B cell (primary cell): ENCODE data around the gene TOP3B. TPM values are rescaled to one million over a fixed set of nuclear protein-coding genes. Genes with fewer than 3 reads are reported as not detected.

Experiments
- ATAC-seq: fragments of 200-7000 bp; cut with Tn5 transposase; one replicate; pipeline ENCODE4 v1.10.0; 2021; ENCODE audit warnings: low read depth, mild to moderate bottlenecking, moderate number of reproducible peaks, moderate library complexity
- CTCF ChIA-PET: fragments of 350-600 bp; sonication (Branson Sonifier 250); formaldehyde crosslinking; loops from one replicate; lab custom pipeline; 2021; ENCODE audit warnings: antibody characterized with exemption, inconsistent platforms; lab: Charles Lee
- POLR2A ChIA-PET: fragments of 350-600 bp; sonication (Branson Sonifier 250); formaldehyde crosslinking; loops from one replicate; lab custom pipeline; 2021; ENCODE audit warnings: antibody characterized with exemption; lab: Charles Lee
- DNase-seq: peaks from one replicate; pipeline ENCODE4 v3.0.0; 2013
- H2AFZ ChIP-seq: 2 replicates; pipeline ENCODE4 v1.6.1; 2012; ENCODE audit warnings: mild to moderate bottlenecking, low read depth, low read length; ENCODE audit not compliant: insufficient read depth, poor library complexity, severe bottlenecking
- H3K27ac ChIP-seq, 2 donors: 1 replicate in 1 of 2; 2 replicates in 1 of 2; pipeline ENCODE4 v1.5.1; 2012 to 2013; ENCODE audit warnings: low read length in 2 of 2, mild to moderate bottlenecking in 2 of 2, moderate library complexity in 1 of 2
- H3K27me3 ChIP-seq, 4 experiments: fragments of 200-600 bp in 1 of 4; sonication (generic) in 1 of 4; replicated peaks in 1 of 4; 1 replicate in 2 of 4; 2 replicates in 2 of 4; pipeline versions ENCODE4 v1.6.1 to v1.7.0; 2013 to 2016; ENCODE audit warnings: low read length in 3 of 4, mild to moderate bottlenecking in 2 of 4, mixed read lengths in 1 of 4, moderate library complexity in 1 of 4; ENCODE audit not compliant: insufficient read depth in 4 of 4, control insufficient read depth in 3 of 4; ENCODE audit errors: control extremely low read depth in 1 of 4
- H3K36me3 ChIP-seq, 2 experiments: replicated peaks in 1 of 2; 1 replicate in 1 of 2; 2 replicates in 1 of 2; pipeline versions ENCODE4 v1.6.1 to v1.7.1; 2013; ENCODE audit warnings: low read length in 1 of 2; ENCODE audit not compliant: insufficient read depth in 2 of 2, control insufficient read depth in 1 of 2; ENCODE audit errors: control extremely low read depth in 1 of 2, extremely low read depth in 1 of 2
- H3K4me1 ChIP-seq, 2 donors: fragments of 200-600 bp in 1 of 2; sonication (generic) in 1 of 2; 1 replicate in 1 of 2; 2 replicates in 1 of 2; pipeline versions ENCODE4 v1.5.1 to v1.6.1; 2013 to 2017; ENCODE audit warnings: low read length in 2 of 2; ENCODE audit not compliant: control insufficient read depth in 2 of 2, insufficient read depth in 2 of 2
- H3K4me2 ChIP-seq: replicated peaks from 2 replicates; pipeline ENCODE3; 2012; ENCODE audit warnings: mild to moderate bottlenecking, low read depth, low read length; ENCODE audit not compliant: poor library complexity, severe bottlenecking
- H3K4me3 ChIP-seq, 5 experiments: fragments of 200-600 bp in 1 of 5; sonication (generic) in 1 of 5; 1 replicate in 3 of 5; 2 replicates in 2 of 5; pipeline versions ENCODE4 v1.5.1 to v1.7.0; 2011 to 2016; ENCODE audit warnings: low read length in 4 of 5, mild to moderate bottlenecking in 4 of 5, low read depth in 2 of 5, control low read depth in 1 of 5, moderate library complexity in 1 of 5; ENCODE audit not compliant: insufficient read depth in 1 of 5; ENCODE audit errors: control extremely low read depth in 1 of 5, extremely low read depth in 1 of 5
- H3K79me2 ChIP-seq: fragments of 200-600 bp; sonication (generic); one replicate; pipeline ENCODE4 v1.6.0; 2016; ENCODE audit warnings: low read length; ENCODE audit not compliant: control insufficient read depth, insufficient read depth
- H3K9ac ChIP-seq: fragments of 200-600 bp; sonication (generic); 2 replicates; pipeline ENCODE4 v1.6.1; 2017; ENCODE audit warnings: mild to moderate bottlenecking, low read length, moderate library complexity
- H3K9me3 ChIP-seq, 3 donors: one replicate each; pipeline versions ENCODE4 v1.6.1 to v1.7.1; 2013; ENCODE audit warnings: low read length in 2 of 3; ENCODE audit not compliant: control insufficient read depth in 2 of 3, insufficient read depth in 1 of 3; ENCODE audit errors: control extremely low read depth in 1 of 3
- H4K20me1 ChIP-seq: 2 replicates; pipeline ENCODE4 v1.6.0; 2012; ENCODE audit warnings: mild to moderate bottlenecking, low read length; ENCODE audit not compliant: insufficient read depth, control insufficient read depth, poor library complexity, severe bottlenecking
- H3K27ac Mint-ChIP-seq: one replicate; pipeline ENCODE4 v1.8.0; 2021; ENCODE audit warnings: mixed read lengths
- H3K27me3 Mint-ChIP-seq: one replicate; pipeline ENCODE4 v1.8.0; 2021; ENCODE audit warnings: mixed read lengths
- H3K4me1 Mint-ChIP-seq: one replicate; pipeline ENCODE4 v1.8.0; 2021; ENCODE audit warnings: mixed read lengths
- H3K4me3 Mint-ChIP-seq: one replicate; pipeline ENCODE4 v1.8.0; 2021; ENCODE audit warnings: mixed read lengths
- H3K9me3 Mint-ChIP-seq: one replicate; pipeline ENCODE4 v1.8.0; 2022; ENCODE audit warnings: mixed read lengths; ENCODE audit not compliant: insufficient read depth
- CTCF ChIP-seq: fragments of 200-600 bp; IDR thresholded peaks from one replicate; pipeline ENCODE4 v1.8.0; 2022; ENCODE audit warnings: antibody characterized with exemption, mild to moderate bottlenecking
- EZH2 ChIP-seq: IDR thresholded peaks from 2 replicates; pipeline ENCODE4 v1.6.1; 2012; ENCODE audit warnings: borderline replicate concordance, low read depth, mild to moderate bottlenecking, moderate library complexity, low read length; ENCODE audit not compliant: insufficient read depth, poor library complexity, severe bottlenecking
- WGBS: methylation state at CpG from one replicate; pipeline ENCODE4 v1.1.5; 2013; ENCODE audit warnings: missing lambda C conversion rate; ENCODE audit not compliant: insufficient coverage; 5-methylcytosine and 5-hydroxymethylcytosine counted together
- intact Hi-C: fragments of 100-400 bp; cut with micrococcal nuclease; formaldehyde crosslinking; loops from one replicate; pipeline ENCODE4 v1.10.0; 2022
- polyA plus RNA-seq: library from polyadenylated mRNA; depleted of rRNA; stranded (reverse); fragments of >200 nt; gene quantifications from 2 replicates; pipeline ENCODE4 v1.2.3, GENCODE V29; 2012
- total RNA-seq, 2 donors: library from RNA; stranded (reverse); fragments of 120-200 nt in 1 of 2; gene quantifications; 1 replicate in 1 of 2; 2 replicates in 1 of 2; pipeline versions ENCODE4 v1.2.3 to v1.2.4, GENCODE V29; 2013 to 2022

Gene TOP3B
- total and polyA plus RNA-seq, 2 donors (not counting 1 experiment from before 2014, with no cell fraction given): 77.1 to 105 TPM

DNA sequence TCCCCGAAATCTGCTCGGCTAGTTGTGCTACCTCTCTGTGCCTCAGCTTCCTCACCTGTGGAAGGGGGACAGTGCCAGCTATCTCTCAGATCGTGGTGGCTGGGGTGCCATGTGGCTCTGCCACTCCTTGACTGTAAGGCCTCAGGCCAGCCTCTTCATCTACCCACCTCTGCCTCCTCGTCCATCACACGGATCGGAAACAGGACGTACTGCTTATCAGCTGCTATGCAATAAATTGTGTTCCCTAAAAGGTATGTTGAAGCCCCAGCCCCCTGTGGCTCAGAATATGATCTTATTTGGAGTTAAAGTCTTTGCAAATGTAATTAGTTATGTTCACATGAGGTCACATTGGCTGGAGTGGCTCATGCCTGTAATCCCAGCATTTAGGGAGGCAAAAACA lies 37.7 kb downstream of the TOP3B start:
- H3K36me3 ChIP-seq: peaks cover 0 to 17% of the 10 kb centered on the region in 2 experiments
- intact Hi-C loops: no loop called here
- H3K9me3 Mint-ChIP-seq: no peaks in the 10 kb centered on the region
- H3K4me2 ChIP-seq: no peak overlapping the region
- H3K27me3 Mint-ChIP-seq: no peaks in the 10 kb centered on the region
- no peak overlapping the region for H3K9ac ChIP-seq
- DNase-seq: no peak
- no peaks in the 10 kb centered on the region for H3K9me3 ChIP-seq
- H4K20me1 ChIP-seq: peaks cover 7% of the 10 kb centered on the region
- TF ChIP-seq CTCF (no peak), EZH2 (no peak)
- peaks cover 28% of the 10 kb centered on the region for H3K79me2 ChIP-seq
- ChIA-PET CTCF (interaction anchor here (0.7 to 1.3 kb wide), 2 partner anchors 8 to 9 kb away, joined by 3 to 4 read pairs; partner anchors contain the start of gene PPM1F), POLR2A (interaction anchor here (0.6 kb wide), 1 partner anchor 40 kb away, joined by 5 read pairs; no protein-coding TSS in a partner anchor)
- no peak overlapping the region for H2AFZ ChIP-seq
- no peak overlapping the region for H3K4me3 Mint-ChIP-seq
- 61% methylated on average over 3 of the region's 7 CpGs for WGBS
- no peak overlapping the region for H3K27ac ChIP-seq
- ATAC-seq: no peak
- H3K4me1 ChIP-seq: peaks cover 0 to 6% of the 10 kb centered on the region in 2 donors
- no peak overlapping the region for H3K4me3 ChIP-seq
- no peak overlapping the region for H3K27ac Mint-ChIP-seq
- peaks cover 18% of the 10 kb centered on the region for H3K4me1 Mint-ChIP-seq
- no peaks in the 10 kb centered on the region for H3K27me3 ChIP-seq

DNA sequence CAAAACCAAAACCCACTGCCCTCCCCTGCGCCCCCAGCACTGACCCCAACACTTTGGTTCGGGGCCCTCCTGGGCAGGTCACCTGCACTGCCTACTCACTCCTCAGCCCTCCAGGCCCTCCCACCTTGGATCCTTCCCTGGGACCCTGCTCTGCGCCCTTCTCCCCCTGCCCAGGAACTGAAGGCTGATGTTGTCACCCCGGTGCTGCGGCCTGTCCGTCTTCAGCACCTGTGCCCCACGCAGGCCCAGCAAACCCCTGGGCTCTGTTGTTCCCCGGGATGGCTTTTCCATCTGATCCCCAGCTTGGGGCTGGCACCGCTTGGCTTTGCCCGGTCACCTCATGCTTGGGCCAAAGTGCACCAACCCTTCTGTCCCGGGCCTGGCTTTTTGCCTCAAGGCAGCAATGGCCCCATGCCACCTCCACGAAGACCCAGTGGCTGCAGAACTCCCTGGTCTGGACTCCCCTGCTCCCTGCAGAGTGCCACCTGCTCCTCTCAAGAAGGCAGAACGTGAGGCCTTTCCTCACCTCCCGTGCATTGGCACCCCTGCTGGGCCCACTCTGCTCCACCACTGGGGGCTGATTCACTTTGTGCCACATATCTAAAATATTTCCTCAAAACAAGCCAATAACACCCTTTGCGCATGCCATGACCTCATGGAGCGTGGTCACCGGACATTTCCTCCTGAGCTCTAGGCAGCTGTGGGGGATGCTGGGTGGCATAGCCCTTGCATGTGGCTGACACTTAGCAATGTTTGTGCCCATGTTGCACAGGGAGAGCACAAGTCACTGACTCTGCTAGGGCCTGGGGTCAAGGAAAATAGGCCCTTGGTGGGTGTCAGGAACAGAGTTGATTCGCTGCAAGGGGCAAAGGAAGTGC lies 38.8 kb downstream of the TOP3B start:
- ATAC-seq (no peak), DNase-seq (no peak)
- Histone ChIP-seq H3K36me3 (peaks cover 0 to 17% of the 10 kb centered on the region in 2 experiments), H2AFZ (no peak overlapping the region), H3K9ac (no peak overlapping the region), H3K27me3 (no peaks in the 10 kb centered on the region), H3K4me3 (no peak overlapping the region), H3K4me2 (no peak overlapping the region), H4K20me1 (no peaks in the 10 kb centered on the region), H3K9me3 (no peaks in the 10 kb centered on the region), H3K27ac (no peak overlapping the region), H3K4me1 (peaks cover 7 to 16% of the 10 kb centered on the region in 2 donors), H3K79me2 (peaks cover 17% of the 10 kb centered on the region)
- TF ChIP-seq CTCF (no peak), EZH2 (no peak)
- no peaks in the 10 kb centered on the region for H3K27me3 Mint-ChIP-seq
- H3K4me1 Mint-ChIP-seq: peaks cover 24% of the 10 kb centered on the region
- WGBS: 94% methylated on average over 18 of the region's 18 CpGs
- H3K4me3 Mint-ChIP-seq: no peak overlapping the region
- H3K9me3 Mint-ChIP-seq: no peaks in the 10 kb centered on the region
- H3K27ac Mint-ChIP-seq: no peak overlapping the region
- CTCF ChIA-PET: interaction anchor here (0.7 to 1.0 kb wide), 2 partner anchors 9 kb away, joined by 3 read pairs; partner anchors contain the start of gene PPM1F
- POLR2A ChIA-PET: no interaction called here
- intact Hi-C loops: no loop called here
